ENCODE results near the gene PPP1R10.

Gene PPP1R10

GRCh38 chr6:30555816-30556065 is 61.3 kb downstream of the PPP1R10 start:
- DNase-seq, result peak; percentile 92

GRCh38 chr6:30554962-30555815 is 61.9 kb downstream of the PPP1R10 start:
- no peak for DNase-seq

- no peak for DNase-seq
Measured at GRCh38 chr6:30554404-30554803, 62.6 kb downstream of the PPP1R10 start.
